Naive thymus-derived CD4-positive, alpha-beta T cell (primary cell): Measurements from ENCODE around the gene VPS50. TPM values are rescaled to one million over a fixed set of nuclear protein-coding genes. Genes with fewer than 3 reads are reported as not detected.
A peak's percentile ranks its signal among the peaks of the same experiment; 100 is the strongest.

ENCODE experiments used
- ATAC-seq: fragments of 150-1000 bp; cut with Tn5 transposase; 2 replicates; pipeline ENCODE4 v1.10.0; 2021; ENCODE audit warnings: mild to moderate bottlenecking, moderate library complexity
- CTCF ChIA-PET: fragments of 350-600 bp; sonication (Branson Sonifier 250); formaldehyde crosslinking; loops from one replicate; lab custom pipeline; 2021; ENCODE audit warnings: antibody characterized with exemption; lab: Charles Lee
- POLR2A ChIA-PET: fragments of 350-600 bp; sonication (Branson Sonifier 250); formaldehyde crosslinking; loops from one replicate; lab custom pipeline; 2021; ENCODE audit warnings: antibody characterized with exemption, inconsistent platforms; lab: Charles Lee
- DNase-seq, 9 donors: peaks; one replicate each; pipeline versions ENCODE4 v3.0.0 to v3.0.0-alpha.2; 2020 to 2022; ENCODE audit warnings: mixed read lengths in 1 of 9
- H3K27ac ChIP-seq: one replicate; pipeline ENCODE4 v1.7.0; 2013; ENCODE audit warnings: mild to moderate bottlenecking, low read depth, low read length, moderate library complexity
- H3K27me3 ChIP-seq, 2 donors: one replicate each; pipeline ENCODE4 v1.7.0; 2013; ENCODE audit warnings: low read length in 2 of 2, mild to moderate bottlenecking in 2 of 2, moderate library complexity in 2 of 2; ENCODE audit not compliant: control insufficient read depth in 2 of 2, insufficient read depth in 2 of 2
- H3K36me3 ChIP-seq, 3 experiments: 1 replicate in 2 of 3; 2 replicates in 1 of 3; pipeline ENCODE4 v1.7.0; 2013; ENCODE audit warnings: low read length in 3 of 3, mild to moderate bottlenecking in 3 of 3, moderate library complexity in 1 of 3; ENCODE audit not compliant: insufficient read depth in 3 of 3, control insufficient read depth in 2 of 3
- H3K4me1 ChIP-seq, 2 donors: one replicate each; pipeline ENCODE4 v1.7.0; 2013; ENCODE audit warnings: low read length in 2 of 2, mild to moderate bottlenecking in 2 of 2, moderate library complexity in 1 of 2; ENCODE audit not compliant: control insufficient read depth in 2 of 2, insufficient read depth in 2 of 2
- H3K4me3 ChIP-seq: 2 replicates; pipeline ENCODE4 v1.7.0; 2013; ENCODE audit warnings: mild to moderate bottlenecking, low read length
- H3K9me3 ChIP-seq, 3 experiments: 1 replicate in 2 of 3; 2 replicates in 1 of 3; pipeline ENCODE4 v1.7.0; 2013; ENCODE audit warnings: low read length in 3 of 3; ENCODE audit not compliant: control insufficient read depth in 2 of 3
- H3K27ac Mint-ChIP-seq, 9 donors: one replicate each; pipeline ENCODE4 v1.8.0; 2020 to 2022; ENCODE audit warnings: mixed read lengths in 9 of 9, mild to moderate bottlenecking in 8 of 9, moderate library complexity in 5 of 9, inconsistent platforms in 2 of 9
- H3K27me3 Mint-ChIP-seq, 5 donors: one replicate each; pipeline ENCODE4 v1.8.0; 2021 to 2022; ENCODE audit warnings: mixed read lengths in 5 of 5, mild to moderate bottlenecking in 1 of 5
- H3K36me3 Mint-ChIP-seq, 5 donors: one replicate each; pipeline ENCODE4 v1.8.0; 2020 to 2022; ENCODE audit warnings: mixed read lengths in 5 of 5, mild to moderate bottlenecking in 3 of 5, inconsistent platforms in 1 of 5
- H3K4me1 Mint-ChIP-seq, 7 donors: one replicate each; pipeline ENCODE4 v1.8.0; 2020 to 2022; ENCODE audit warnings: mixed read lengths in 7 of 7, mild to moderate bottlenecking in 3 of 7, inconsistent platforms in 1 of 7
- H3K4me3 Mint-ChIP-seq, 10 donors: one replicate each; pipeline ENCODE4 v1.8.0; 2020 to 2022; ENCODE audit warnings: mild to moderate bottlenecking in 10 of 10, mixed read lengths in 10 of 10, moderate library complexity in 6 of 10, inconsistent platforms in 2 of 10
- H3K9me3 Mint-ChIP-seq, 11 donors: one replicate each; pipeline ENCODE4 v1.8.0; 2020 to 2022; ENCODE audit warnings: mixed read lengths in 11 of 11, mild to moderate bottlenecking in 4 of 11, inconsistent platforms in 1 of 11, moderate library complexity in 1 of 11
- intact Hi-C, 2 donors: fragments of 100-400 bp; cut with micrococcal nuclease; formaldehyde crosslinking; loops; one replicate each; pipeline ENCODE4 v1.15.1; 2023
- polyA plus RNA-seq, 2 donors: library from polyadenylated mRNA; unstranded; fragments of 300-500 nt; fragmentation: Illumina TruSeq; gene quantifications; one replicate each; pipeline ENCODE4 v1.2.3, GENCODE V29; 2021
- total RNA-seq, 6 experiments: library from RNA in 5 of 6; stranded (reverse) in 5 of 6; gene quantifications; 1 replicate in 5 of 6; 2 replicates in 1 of 6; pipeline ENCODE4 v1.2.3 and lab custom pipeline; 2021 to 2026

The VPS50 gene
- total and polyA plus RNA-seq, 7 experiments from 2014 or later, result 15.3 to 44.2 (median 30.7) TPM

DNA sequence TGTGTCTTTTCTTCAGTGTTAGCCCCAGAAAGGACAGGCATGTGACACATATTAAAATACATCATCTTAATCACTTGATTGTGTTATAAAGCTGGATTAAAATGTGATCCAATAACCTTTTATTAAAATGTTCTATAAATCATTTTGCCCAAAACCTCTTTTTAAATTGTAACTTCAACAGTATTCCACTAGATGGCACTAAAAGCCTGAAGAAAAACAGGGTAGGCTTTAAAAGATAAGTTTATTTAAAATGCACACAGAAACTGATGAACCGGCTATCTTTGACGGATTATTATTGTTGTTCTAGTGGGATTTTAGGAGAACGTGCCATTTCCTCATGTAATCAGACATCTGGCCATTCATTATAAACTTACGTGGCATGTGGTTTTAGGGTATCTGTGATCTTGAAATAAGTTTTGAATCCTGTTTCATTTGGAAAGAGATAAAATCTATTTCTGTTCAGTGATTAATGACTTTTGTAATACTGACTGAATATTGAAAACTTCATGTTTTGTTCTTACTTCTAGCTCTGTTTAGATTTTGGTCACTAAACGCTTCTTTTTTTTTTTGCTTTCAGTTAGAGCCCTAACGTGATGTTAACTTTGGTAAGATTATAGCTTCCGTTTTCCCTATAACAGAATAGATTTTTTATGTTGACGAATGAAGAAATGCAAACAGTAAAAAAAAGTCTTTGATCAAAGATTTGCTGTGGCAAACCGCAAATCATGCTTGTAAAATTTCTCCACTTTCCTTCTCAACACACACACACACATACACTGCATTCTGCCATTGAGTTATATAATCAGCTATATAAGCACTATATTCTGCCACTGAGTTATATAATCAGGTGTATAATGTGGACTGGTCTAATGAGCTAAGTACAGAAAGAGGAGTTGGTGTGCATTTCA, 13.6 kb downstream of the VPS50 start:
- H3K36me3 ChIP-seq, result no peaks in the 10 kb centered on the region
- Mint-ChIP-seq H3K9me3 (peaks cover 0 to 1% (median 0%) of the 10 kb centered on the region in 11 donors), H3K4me3 (peak overlapping the region in 7 of 10 donors; percentile 10 to 55 (median 38)), H3K4me1 (peaks cover 0 to 39% (median 19%) of the 10 kb centered on the region in 7 donors), H3K27ac (peak overlapping the region in 2 of 9 donors; percentile 10 to 51), H3K27me3 (no peaks in the 10 kb centered on the region), H3K36me3 (peaks cover 0 to 9% (median 0%) of the 10 kb centered on the region in 5 donors)
- H3K4me3 ChIP-seq, result no peak overlapping the region
- H3K27me3 ChIP-seq, result no peaks in the 10 kb centered on the region
- no peaks in the 10 kb centered on the region for H3K9me3 ChIP-seq
- intact Hi-C loops, result loop anchor here (1.0 to 10.0 kb wide), 8 partner anchors 15 to 1191 kb away; partner anchors contain the start of gene GNGT1 (in 1 of the 2)
- POLR2A ChIA-PET, result interaction anchor here (1.2 to 1.6 kb wide), 2 partner anchors 12 to 14 kb away, joined by 3 to 7 read pairs; partner anchors contain the start of gene VPS50
- no peaks in the 10 kb centered on the region for H3K4me1 ChIP-seq
- CTCF ChIA-PET, result interaction anchor here (0.6 to 1.7 kb wide), 12 partner anchors 13 to 1413 kb away, joined by 3 to 13 read pairs (median 4); partner anchors contain the start of genes HEPACAM2 and VPS50
- DNase-seq (peak in 5 of 9 donors; percentile 30 to 44 (median 33)), ATAC-seq (peak; percentile 75)
- no peak overlapping the region for H3K27ac ChIP-seq

GRCh38 chr7:93249491-93250148, 17.5 kb downstream of the VPS50 start:
- DNase-seq, result no peak
- H3K27ac Mint-ChIP-seq, result no peak overlapping the region
- peaks cover 0 to 41% (median 19%) of the 10 kb centered on the region in 7 donors for H3K4me1 Mint-ChIP-seq
- H3K4me1 ChIP-seq, result no peaks in the 10 kb centered on the region
- intact Hi-C loops, result loop anchor here in 1 of 2 donors (5.0 to 10.0 kb wide), 3 partner anchors 195 to 1148 kb away; partner anchors contain the start of gene GNGT1
- ATAC-seq, result no peak
- H3K36me3 Mint-ChIP-seq, result peaks cover 0 to 20% (median 0%) of the 10 kb centered on the region in 5 donors
- CTCF ChIA-PET, result no interaction called here
- H3K9me3 Mint-ChIP-seq, result peaks cover 0 to 1% (median 0%) of the 10 kb centered on the region in 11 donors
- H3K36me3 ChIP-seq, result peaks cover 0 to 5% (median 4%) of the 10 kb centered on the region in 3 experiments
- POLR2A ChIA-PET, result no interaction called here
- no peak overlapping the region for H3K4me3 Mint-ChIP-seq
- no peaks in the 10 kb centered on the region for H3K27me3 Mint-ChIP-seq
- no peak overlapping the region for H3K27ac ChIP-seq
- H3K9me3 ChIP-seq, result no peaks in the 10 kb centered on the region
- no peak overlapping the region for H3K4me3 ChIP-seq
- no peaks in the 10 kb centered on the region for H3K27me3 ChIP-seq

- POLR2A ChIA-PET, result no interaction called here
- peaks cover 0 to 38% (median 6%) of the 10 kb centered on the region in 5 donors for H3K36me3 Mint-ChIP-seq
Measured at GRCh38 chr7:93258661-93259060, 26.5 kb downstream of the VPS50 start.

DNA sequence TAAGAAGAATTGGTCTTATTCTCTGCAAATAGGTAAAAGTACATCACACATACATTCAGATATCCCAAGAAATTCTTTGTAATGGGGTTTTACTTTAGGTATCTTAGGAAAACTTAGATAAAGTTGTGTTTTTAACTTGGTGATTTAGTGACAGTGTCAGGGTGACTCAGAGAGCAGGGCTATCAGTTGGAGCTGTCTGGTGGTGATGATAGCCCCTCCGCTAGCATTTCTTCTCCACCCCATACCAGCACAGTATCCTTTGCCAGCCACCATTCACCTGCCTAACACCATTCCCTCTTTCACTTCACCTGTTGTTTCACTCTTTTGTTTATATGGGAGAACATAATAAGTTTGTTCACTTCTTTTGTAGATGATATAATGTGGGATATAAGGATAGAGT, 30.4 kb downstream of the VPS50 start:
- Mint-ChIP-seq H3K27me3 (no peaks in the 10 kb centered on the region), H3K4me3 (no peak overlapping the region), H3K36me3 (peaks cover 0 to 38% (median 7%) of the 10 kb centered on the region in 5 donors), H3K4me1 (peaks cover 0 to 4% (median 0%) of the 10 kb centered on the region in 7 donors), H3K27ac (no peak overlapping the region), H3K9me3 (no peaks in the 10 kb centered on the region)
- ChIA-PET CTCF (interaction anchor here (0.5 kb wide), 1 partner anchor 1015 kb away, joined by 3 read pairs; no protein-coding TSS in a partner anchor), POLR2A (no interaction called here)
- H3K9me3 ChIP-seq, result no peaks in the 10 kb centered on the region
- no peaks in the 10 kb centered on the region for H3K27me3 ChIP-seq
- H3K36me3 ChIP-seq, result peaks cover 0 to 4% (median 0%) of the 10 kb centered on the region in 3 experiments
- no peaks in the 10 kb centered on the region for H3K4me1 ChIP-seq
- no peak overlapping the region for H3K4me3 ChIP-seq
- no peak for DNase-seq
- intact Hi-C loops, result no loop called here
- no peak for ATAC-seq
- no peak overlapping the region for H3K27ac ChIP-seq

More at GRCh38 chr7:93258661-93259060, 26.5 kb downstream of the VPS50 start:
- Histone ChIP-seq H3K36me3 (peaks cover 0 to 9% (median 0%) of the 10 kb centered on the region in 3 experiments), H3K9me3 (no peaks in the 10 kb centered on the region), H3K27ac (no peak overlapping the region), H3K4me1 (no peaks in the 10 kb centered on the region), H3K4me3 (no peak overlapping the region), H3K27me3 (no peaks in the 10 kb centered on the region)
- Mint-ChIP-seq H3K9me3 (no peaks in the 10 kb centered on the region), H3K4me1 (no peaks in the 10 kb centered on the region), H3K27me3 (no peaks in the 10 kb centered on the region), H3K4me3 (no peak overlapping the region), H3K27ac (no peak overlapping the region)
- ATAC-seq, result no peak
- CTCF ChIA-PET, result interaction anchor here (0.9 kb wide), 1 partner anchor 29 kb away, joined by 3 read pairs; no protein-coding TSS in a partner anchor
- intact Hi-C loops, result no loop called here
- DNase-seq, result no peak

DNA sequence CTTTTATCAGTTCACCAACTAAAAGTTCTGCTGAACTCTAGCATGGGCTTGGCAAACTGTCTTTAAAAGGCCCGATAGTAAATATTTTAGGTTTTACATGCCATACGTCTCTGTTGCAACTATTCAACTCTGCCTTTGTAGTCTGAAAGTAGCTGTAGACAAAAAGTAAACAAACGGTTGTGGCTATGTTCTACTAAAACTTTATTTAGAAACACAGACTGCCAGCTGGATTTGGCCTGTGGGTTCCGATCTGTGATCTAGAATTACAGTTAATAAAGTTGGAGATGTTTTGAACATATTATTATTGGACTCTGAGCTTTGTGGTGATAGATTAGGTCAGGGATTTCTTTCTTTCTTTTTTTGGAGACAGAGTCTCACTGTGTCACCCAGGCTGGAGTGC, 33.1 kb downstream of the VPS50 start:
- Mint-ChIP-seq H3K9me3 (no peaks in the 10 kb centered on the region), H3K4me1 (peaks cover 0 to 12% (median 0%) of the 10 kb centered on the region in 7 donors), H3K27ac (no peak overlapping the region), H3K36me3 (peaks cover 0 to 49% (median 9%) of the 10 kb centered on the region in 5 donors), H3K27me3 (no peaks in the 10 kb centered on the region), H3K4me3 (no peak overlapping the region)
- Histone ChIP-seq H3K27me3 (no peaks in the 10 kb centered on the region), H3K4me1 (no peaks in the 10 kb centered on the region), H3K36me3 (peaks cover 0 to 4% (median 0%) of the 10 kb centered on the region in 3 experiments), H3K27ac (no peak overlapping the region), H3K4me3 (no peak overlapping the region), H3K9me3 (no peaks in the 10 kb centered on the region)
- intact Hi-C loops, result no loop called here
- CTCF ChIA-PET, result no interaction called here
- DNase-seq, result no peak
- no peak for ATAC-seq
- POLR2A ChIA-PET, result no interaction called here

DNA sequence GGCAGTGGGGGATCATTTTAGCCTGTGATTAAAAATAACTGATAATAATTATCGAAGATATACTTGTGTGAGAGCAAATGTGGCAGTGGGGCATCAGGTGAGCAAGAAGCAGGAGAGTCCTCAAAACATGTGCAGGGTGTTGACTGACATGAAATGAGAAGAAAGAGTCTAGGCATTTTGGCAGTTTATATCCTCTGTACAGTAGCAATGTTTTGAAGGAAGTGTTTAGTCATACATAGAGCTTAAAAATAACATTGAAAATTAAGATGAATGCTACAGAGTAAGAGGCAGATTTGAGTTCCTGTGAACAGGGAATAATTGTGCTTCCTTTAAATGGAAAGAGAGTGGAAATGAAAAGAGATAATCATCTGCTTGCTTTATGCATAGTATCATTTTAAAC, 47.4 kb downstream of the VPS50 start:
- ChIA-PET CTCF (no interaction called here), POLR2A (no interaction called here)
- DNase-seq (no peak), ATAC-seq (no peak)
- Histone ChIP-seq H3K4me1 (no peaks in the 10 kb centered on the region), H3K27ac (no peak overlapping the region), H3K36me3 (peaks cover 0 to 25% (median 7%) of the 10 kb centered on the region in 3 experiments), H3K9me3 (no peaks in the 10 kb centered on the region), H3K27me3 (no peaks in the 10 kb centered on the region), H3K4me3 (no peak overlapping the region)
- Mint-ChIP-seq H3K27me3 (no peaks in the 10 kb centered on the region), H3K4me1 (peaks cover 0 to 6% (median 0%) of the 10 kb centered on the region in 7 donors), H3K36me3 (peaks cover 8 to 43% (median 35%) of the 10 kb centered on the region in 5 donors), H3K4me3 (no peak overlapping the region), H3K9me3 (no peaks in the 10 kb centered on the region), H3K27ac (peak overlapping the region in 1 of 9 donors; percentile 19)
- intact Hi-C loops, result no loop called here
